Stomach (tissue), 9 donors: ENCODE measurements around the gene CHCHD6. TPM values are rescaled to one million over a fixed set of nuclear protein-coding genes. Genes with fewer than 3 reads are reported as not detected.

Experiments
- DNase-seq, 2 donors: peaks; one replicate each; pipeline versions ENCODE4 v3.0.0 to v3.0.0-alpha.2; 2013 to 2019
- H3K27ac ChIP-seq, 5 donors: fragments of 200-600 bp in 4 of 5; sonication (generic) in 4 of 5; one replicate each; pipeline ENCODE4 v1.5.1; 2013 to 2019; ENCODE audit warnings: mild to moderate bottlenecking in 1 of 5, moderate library complexity in 1 of 5
- H3K27me3 ChIP-seq, 3 donors: fragments of 200-600 bp; sonication (generic); one replicate each; pipeline ENCODE4 v1.5.1; 2017 to 2019; ENCODE audit warnings: mixed run types in 1 of 3
- H3K36me3 ChIP-seq, 4 donors: fragments of 200-600 bp; sonication (generic); 1 replicate in 3 of 4; 2 replicates in 1 of 4; pipeline ENCODE4 v1.5.1; 2016 to 2019
- H3K4me1 ChIP-seq, 4 donors: fragments of 200-600 bp; sonication (generic); one replicate each; pipeline ENCODE4 v1.5.1; 2016 to 2019
- H3K4me3 ChIP-seq, 4 donors: fragments of 200-600 bp; sonication (generic) in 3 of 4; one replicate each; pipeline ENCODE4 v1.5.1; 2016 to 2019; ENCODE audit warnings: mild to moderate bottlenecking in 1 of 4
- H3K9me3 ChIP-seq, 4 donors: fragments of 200-600 bp; sonication (generic); one replicate each; pipeline ENCODE4 v1.5.1; 2016 to 2019
- CTCF ChIP-seq, 7 experiments: fragments of 450-650 bp in 4 of 7; fragments of 200-600 bp in 3 of 7; sonication (generic) in 3 of 7; IDR thresholded peaks; one replicate each; pipeline ENCODE4 v1.5.1; 2016 to 2019; ENCODE audit warnings: antibody characterized with exemption in 7 of 7, control low read depth in 2 of 7, mild to moderate bottlenecking in 1 of 7
- EP300 ChIP-seq: sonication (generic); formaldehyde crosslinking; IDR thresholded peaks from one replicate; pipeline ENCODE4 v1.6.1; 2017; ENCODE audit warnings: antibody characterized with exemption
- POLR2A ChIP-seq, 4 donors: fragments of 450-650 bp; IDR thresholded peaks; one replicate each; pipeline ENCODE4 v1.6.1; 2016; ENCODE audit warnings: antibody characterized with exemption in 4 of 4, control low read depth in 2 of 4, mild to moderate bottlenecking in 1 of 4, moderate library complexity in 1 of 4
- POLR2AphosphoS5 ChIP-seq, 3 donors: sonication (generic); formaldehyde crosslinking; IDR thresholded peaks; one replicate each; pipeline ENCODE4 v1.6.1; 2016; ENCODE audit warnings: antibody characterized with exemption in 3 of 3
- WGBS, 5 donors: extraction: QIAGEN DNeasy Blood & Tissue Kit in 3 of 5; methylation state at CpG; one replicate each; pipeline versions ENCODE4 v1.1.5 to v1.1.7; 2013 to 2018; 5-methylcytosine and 5-hydroxymethylcytosine counted together
- intact Hi-C: fragments of 100-400 bp; cut with DNase I; formaldehyde crosslinking; loops from one replicate; pipeline ENCODE4 v1.15.1; 2023; ENCODE audit warnings: low total_unique reads
- polyA plus RNA-seq, 3 donors: library from polyadenylated mRNA; stranded (reverse); fragments of 200-250 nt; gene quantifications; one replicate each; pipeline ENCODE4 v1.2.3, GENCODE V29; 2013
- total RNA-seq, 5 donors: library from RNA; depleted of rRNA; stranded (reverse); fragments of >200 nt; gene quantifications; one replicate each; pipeline versions ENCODE4 v1.1.0 to v1.2.3, GENCODE V29; 2014 to 2016
- donor health status: healthy with polysubstance abuse.
- donor health status: Bipolar disorder and iron deficiency.
- donor health status: healthy.

CHCHD6 gene
- total and polyA plus RNA-seq, 8 donors, result 4.0 to 40.8 (median 11.9) TPM; not detected in 1

DNA sequence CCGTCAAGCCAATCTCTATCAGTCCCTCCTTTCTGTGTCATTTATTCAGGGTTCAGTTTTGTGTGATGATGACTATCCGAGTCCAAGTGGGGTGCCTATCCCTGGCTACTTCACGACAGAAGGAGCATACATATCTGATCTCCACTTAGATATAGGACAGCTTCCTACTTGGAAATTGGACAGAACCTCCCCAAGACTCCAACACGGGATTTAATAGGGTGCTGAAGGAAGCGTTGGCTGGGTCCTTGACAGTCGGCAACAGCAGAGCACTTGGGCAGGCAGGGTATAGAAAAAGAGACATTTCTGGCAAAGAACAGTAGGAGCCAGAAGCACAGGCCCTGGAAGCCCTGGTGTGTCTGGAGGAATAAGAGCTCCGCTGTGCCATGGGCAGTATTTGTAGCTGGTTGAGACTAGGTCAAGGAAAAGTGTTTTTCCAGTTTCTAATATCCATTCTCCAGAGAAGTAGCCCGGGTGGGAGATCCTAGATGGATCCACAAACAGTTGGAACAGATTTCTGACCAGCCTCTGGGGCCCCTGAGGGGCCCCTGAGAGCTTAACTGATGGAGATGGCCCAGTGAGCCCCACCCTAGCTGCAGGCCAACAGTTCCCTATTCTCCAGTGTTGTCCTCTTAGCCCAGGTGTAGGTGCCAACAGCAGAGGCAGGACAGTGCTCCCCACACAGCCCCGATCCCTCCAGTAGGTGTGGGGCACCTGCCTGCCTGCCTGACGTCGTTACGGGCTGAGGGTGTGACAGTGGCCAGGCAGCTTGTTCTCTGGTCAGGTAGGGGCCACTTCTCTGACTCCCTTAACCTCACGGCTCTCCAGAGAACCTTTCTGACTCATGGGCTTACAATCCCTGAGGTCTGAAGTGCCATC, 130.8 kb downstream of the CHCHD6 start:
- 84 to 90% (median 85%) methylated on average over 13 of the region's 13 CpGs for WGBS, 5 donors
- no peaks in the 10 kb centered on the region for H3K36me3 ChIP-seq
- H3K27ac ChIP-seq, result no peak overlapping the region
- no peaks in the 10 kb centered on the region for H3K9me3 ChIP-seq
- no peaks in the 10 kb centered on the region for H3K4me1 ChIP-seq
- TF ChIP-seq EP300, result no peak
- no peak for TF ChIP-seq POLR2AphosphoS5 (IDR thresholded peaks at IDR 0.05)
- H3K4me3 ChIP-seq, result no peak overlapping the region
- intact Hi-C loops, result no loop called here
- H3K27me3 ChIP-seq, result no peaks in the 10 kb centered on the region
- no peak for DNase-seq

GRCh38 chr3:126835472-126836219, 131.6 kb downstream of the CHCHD6 start:
- TF ChIP-seq CTCF (IDR thresholded peaks at IDR 0.05) (no peak), POLR2AphosphoS5 (IDR thresholded peaks at IDR 0.05) (no peak), POLR2A (IDR thresholded peaks at IDR 0.05) (no peak), EP300 (no peak)
- Histone ChIP-seq H3K4me1 (no peaks in the 10 kb centered on the region), H3K9me3 (no peaks in the 10 kb centered on the region), H3K4me3 (no peak overlapping the region), H3K36me3 (no peaks in the 10 kb centered on the region), H3K27ac (no peak overlapping the region), H3K27me3 (no peaks in the 10 kb centered on the region)
- intact Hi-C loops, result no loop called here
- 82 to 90% (median 85%) methylated on average over 9 of the region's 9 CpGs for WGBS, 5 donors
- DNase-seq, result no peak

GRCh38 chr3:126836220-126836860, 132.3 kb downstream of the CHCHD6 start:
- no peak overlapping the region for H3K4me3 ChIP-seq
- no peak overlapping the region for H3K27ac ChIP-seq
- no peaks in the 10 kb centered on the region for H3K36me3 ChIP-seq
- intact Hi-C loops, result no loop called here
- 92 to 95% (median 92%) methylated on average over 10 of the region's 10 CpGs for WGBS, 5 donors
- H3K9me3 ChIP-seq, result no peaks in the 10 kb centered on the region
- DNase-seq, result no peak
- no peaks in the 10 kb centered on the region for H3K27me3 ChIP-seq
- no peak for TF ChIP-seq CTCF (IDR thresholded peaks at IDR 0.05)
- no peak for TF ChIP-seq POLR2AphosphoS5 (IDR thresholded peaks at IDR 0.05)
- no peak for TF ChIP-seq POLR2A (IDR thresholded peaks at IDR 0.05)
- no peaks in the 10 kb centered on the region for H3K4me1 ChIP-seq

DNA sequence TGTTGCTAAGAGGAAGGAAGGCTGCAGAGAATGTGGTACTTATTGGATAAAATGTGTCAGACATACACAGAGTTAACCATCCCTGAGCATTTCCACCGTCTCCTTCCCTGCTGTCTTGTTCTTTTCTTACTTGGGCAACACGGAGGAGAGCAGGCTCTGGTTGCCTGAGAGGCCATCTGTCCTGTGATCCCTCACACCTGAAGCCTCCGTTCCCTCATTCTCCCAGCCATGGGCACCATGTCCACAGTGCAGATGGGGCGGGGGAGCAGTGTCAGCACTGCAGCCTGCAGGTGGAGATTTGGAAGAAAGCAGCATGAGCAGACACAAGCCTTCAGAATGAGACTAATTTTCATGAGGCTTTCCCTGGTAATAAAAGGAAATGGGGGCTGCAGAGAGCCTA, 133.7 kb downstream of the CHCHD6 start:
- intact Hi-C loops, result no loop called here
- H3K4me3 ChIP-seq, result no peak overlapping the region
- TF ChIP-seq POLR2A (IDR thresholded peaks at IDR 0.05) (no peak), POLR2AphosphoS5 (IDR thresholded peaks at IDR 0.05) (no peak)
- H3K27me3 ChIP-seq, result no peaks in the 10 kb centered on the region
- no peaks in the 10 kb centered on the region for H3K36me3 ChIP-seq
- WGBS, 5 donors, result 80 to 95% (median 88%) methylated on average over 4 of the region's 4 CpGs
- DNase-seq, result no peak
- H3K9me3 ChIP-seq, result no peaks in the 10 kb centered on the region
- no peaks in the 10 kb centered on the region for H3K4me1 ChIP-seq
- no peak overlapping the region for H3K27ac ChIP-seq
